Astrocyte (in vitro differentiated cells and primary cell): ENCODE data around the gene DHRS2. TPM values are rescaled to one million over a fixed set of nuclear protein-coding genes. Genes with fewer than 3 reads are reported as not detected.

ENCODE experiments used
- DNase-seq: peaks from one replicate; pipeline ENCODE4 v3.0.0-alpha.2; 2010; ENCODE audit warnings: low read depth
- FAIRE-seq: peaks from 2 replicates; lab custom pipeline; 2011; peaks lifted over from hg19 to GRCh38; lab: Jason Lieb, UNC
- H2AFZ ChIP-seq: 2 replicates; pipeline ENCODE4 v1.6.0; 2012; ENCODE audit warnings: low read depth, low read length, inconsistent platforms
- H3K27ac ChIP-seq: 2 replicates; pipeline ENCODE4 v1.5.1; 2011; ENCODE audit warnings: low read depth, low read length, inconsistent platforms
- H3K27me3 ChIP-seq: 2 replicates; pipeline ENCODE4 v1.6.0; 2011; ENCODE audit warnings: low read length, inconsistent platforms; ENCODE audit not compliant: insufficient read depth
- H3K36me3 ChIP-seq: 2 replicates; pipeline ENCODE4 v1.5.1; 2011; ENCODE audit warnings: low read length, inconsistent platforms; ENCODE audit not compliant: insufficient read depth
- H3K4me1 ChIP-seq: 2 replicates; pipeline ENCODE4 v1.5.1; 2011; ENCODE audit warnings: low read length, inconsistent platforms; ENCODE audit not compliant: insufficient read depth
- H3K4me2 ChIP-seq: 2 replicates; pipeline ENCODE4 v1.6.0; 2012; ENCODE audit warnings: low read length, inconsistent platforms
- H3K4me3 ChIP-seq: 2 replicates; pipeline ENCODE4 v1.5.1; 2011; ENCODE audit warnings: low read depth, mild to moderate bottlenecking, low read length, inconsistent platforms; ENCODE audit not compliant: insufficient read depth
- H3K79me2 ChIP-seq: 2 replicates; pipeline ENCODE4 v1.6.0; 2012; ENCODE audit warnings: mild to moderate bottlenecking, low read length, inconsistent platforms; ENCODE audit not compliant: insufficient read depth
- H3K9ac ChIP-seq: 2 replicates; pipeline ENCODE4 v1.6.0; 2012; ENCODE audit warnings: mild to moderate bottlenecking, low read length, inconsistent platforms
- H3K9me3 ChIP-seq: 2 replicates; pipeline ENCODE4 v1.5.1; 2012; ENCODE audit warnings: low read depth, mild to moderate bottlenecking, low read length, inconsistent platforms; ENCODE audit not compliant: insufficient read depth
- H4K20me1 ChIP-seq: 2 replicates; pipeline ENCODE4 v1.6.0; 2012; ENCODE audit warnings: low read length, inconsistent platforms; ENCODE audit not compliant: insufficient read depth
- H3K27ac Mint-ChIP-seq: one replicate; pipeline ENCODE4 v1.8.0; 2021; ENCODE audit warnings: mild to moderate bottlenecking, mixed read lengths; ENCODE audit not compliant: unreplicated experiment
- H3K27me3 Mint-ChIP-seq: one replicate; pipeline ENCODE4 v1.8.0; 2021; ENCODE audit warnings: low read depth, mixed read lengths; ENCODE audit not compliant: unreplicated experiment
- H3K36me3 Mint-ChIP-seq: one replicate; pipeline ENCODE4 v1.8.0; 2021; ENCODE audit warnings: low read depth, mixed read lengths; ENCODE audit not compliant: unreplicated experiment
- H3K4me1 Mint-ChIP-seq: one replicate; pipeline ENCODE4 v1.8.0; 2021; ENCODE audit warnings: low read depth, mixed read lengths; ENCODE audit not compliant: unreplicated experiment
- H3K4me3 Mint-ChIP-seq: one replicate; pipeline ENCODE4 v1.8.0; 2021; ENCODE audit warnings: mild to moderate bottlenecking, moderate library complexity, mixed read lengths; ENCODE audit not compliant: unreplicated experiment
- H3K9me3 Mint-ChIP-seq: one replicate; pipeline ENCODE4 v1.8.0; 2021; ENCODE audit warnings: mild to moderate bottlenecking, mixed read lengths; ENCODE audit not compliant: unreplicated experiment
- CTCF ChIP-seq: IDR thresholded peaks from 2 replicates; pipeline ENCODE4 v1.5.1; 2011; ENCODE audit warnings: low read depth, mild to moderate bottlenecking, inconsistent platforms, low read length, moderate library complexity; ENCODE audit not compliant: insufficient read depth
- EZH2 ChIP-seq: IDR thresholded peaks from 2 replicates; pipeline ENCODE4 v1.6.1; 2012; ENCODE audit warnings: mild to moderate bottlenecking, low read length, inconsistent platforms; ENCODE audit not compliant: insufficient read depth
- total RNA-seq: library from RNA; stranded (reverse); gene quantifications from 2 replicates; pipeline ENCODE4 v1.2.1, GENCODE V29; 2021

DHRS2 gene
- total RNA-seq, 1 donor from 2014 or later: 1.1 TPM

- FAIRE-seq (no peak), DNase-seq (no peak)
- H3K4me3 ChIP-seq: no peak overlapping the region
- no peak overlapping the region for H3K27ac ChIP-seq
- TF ChIP-seq EZH2 (no peak), CTCF (no peak)
- H3K36me3 ChIP-seq: no peaks in the 10 kb centered on the region
- peaks cover 3% of the 10 kb centered on the region for H3K27me3 ChIP-seq
- Mint-ChIP-seq H3K36me3 (no peaks in the 10 kb centered on the region), H3K27me3 (peaks cover 25% of the 10 kb centered on the region), H3K9me3 (peaks cover 7% of the 10 kb centered on the region), H3K27ac (no peak overlapping the region), H3K4me3 (no peak overlapping the region), H3K4me1 (no peaks in the 10 kb centered on the region)
- H3K9me3 ChIP-seq: no peaks in the 10 kb centered on the region
- H3K79me2 ChIP-seq: no peaks in the 10 kb centered on the region
- H3K4me1 ChIP-seq: no peaks in the 10 kb centered on the region
- no peaks in the 10 kb centered on the region for H4K20me1 ChIP-seq
- H3K9ac ChIP-seq: no peak overlapping the region
- H2AFZ ChIP-seq: no peak overlapping the region
- H3K4me2 ChIP-seq: no peak overlapping the region
Observed at GRCh38 chr14:23615856-23616255, 20.3 kb upstream of the DHRS2 start.

DNA sequence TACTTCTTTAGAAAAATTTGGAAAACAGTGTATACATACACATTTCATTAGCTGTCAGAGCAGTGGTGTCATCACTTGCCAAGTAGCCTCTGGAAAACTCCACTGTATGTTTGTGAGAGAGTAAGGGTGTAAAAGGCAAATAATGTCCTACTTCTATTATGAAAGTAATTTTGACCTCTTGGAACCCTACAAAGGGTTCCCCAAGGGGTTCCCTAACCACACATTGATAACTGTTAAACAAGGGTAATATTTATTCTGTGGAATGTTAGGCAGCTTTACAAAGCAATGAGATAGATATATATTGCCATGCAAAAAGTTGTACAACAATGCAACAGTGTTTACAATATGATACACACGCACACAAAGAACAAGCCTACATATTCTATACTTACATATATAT lies 18.6 kb upstream of the DHRS2 start:
- Histone ChIP-seq H3K4me3 (no peak overlapping the region), H4K20me1 (no peaks in the 10 kb centered on the region), H3K4me1 (no peaks in the 10 kb centered on the region), H3K79me2 (no peaks in the 10 kb centered on the region), H3K27ac (no peak overlapping the region), H3K4me2 (no peak overlapping the region), H3K27me3 (no peaks in the 10 kb centered on the region), H3K9ac (no peak overlapping the region), H3K9me3 (no peaks in the 10 kb centered on the region), H3K36me3 (no peaks in the 10 kb centered on the region), H2AFZ (no peak overlapping the region)
- Mint-ChIP-seq H3K4me1 (no peaks in the 10 kb centered on the region), H3K9me3 (peaks cover 7% of the 10 kb centered on the region), H3K27ac (no peak overlapping the region), H3K36me3 (no peaks in the 10 kb centered on the region), H3K4me3 (no peak overlapping the region), H3K27me3 (peaks cover 36% of the 10 kb centered on the region)
- no peak for FAIRE-seq
- no peak for TF ChIP-seq EZH2
- no peak for TF ChIP-seq CTCF
- no peak for DNase-seq

GRCh38 chr14:23618415-23618988 lies 17.7 kb upstream of the DHRS2 start:
- Mint-ChIP-seq H3K4me1 (no peaks in the 10 kb centered on the region), H3K27me3 (peaks cover 42% of the 10 kb centered on the region), H3K9me3 (peaks cover 9% of the 10 kb centered on the region), H3K4me3 (no peak overlapping the region), H3K36me3 (no peaks in the 10 kb centered on the region), H3K27ac (no peak overlapping the region)
- Histone ChIP-seq H3K27me3 (no peaks in the 10 kb centered on the region), H3K27ac (no peak overlapping the region), H4K20me1 (no peaks in the 10 kb centered on the region), H3K4me1 (no peaks in the 10 kb centered on the region), H3K4me3 (no peak overlapping the region), H3K9me3 (no peaks in the 10 kb centered on the region), H2AFZ (no peak overlapping the region), H3K36me3 (no peaks in the 10 kb centered on the region), H3K9ac (no peak overlapping the region), H3K4me2 (no peak overlapping the region), H3K79me2 (no peaks in the 10 kb centered on the region)
- FAIRE-seq (no peak), DNase-seq (no peak)
- no peak for TF ChIP-seq EZH2
- TF ChIP-seq CTCF: no peak
